H1 (cell line): ENCODE results near the gene OXSR1. TPM values are rescaled to one million over a fixed set of nuclear protein-coding genes. Genes with fewer than 3 reads are reported as not detected.

Source experiments
- CTCF ChIA-PET: fragments of 300-600 bp; sonication (Branson Sonifier 250); formaldehyde crosslinking; loops from one replicate; lab custom pipeline; 2021; ENCODE audit not compliant: partially characterized antibody; lab: Charles Lee
- POLR2A ChIA-PET: fragments of 300-600 bp; sonication (Branson Sonifier 250); formaldehyde crosslinking; loops from one replicate; lab custom pipeline; 2021; ENCODE audit warnings: inconsistent platforms; ENCODE audit not compliant: partially characterized antibody; lab: Charles Lee
- DNase-seq, 2 experiments: peaks; one replicate each; pipeline versions ENCODE4 v3.0.0 to v3.0.0-alpha.2; 2010 to 2022; ENCODE audit warnings: low spot score in 2 of 2, low read depth in 1 of 2, mixed read lengths in 1 of 2
- FAIRE-seq: peaks from 2 replicates; lab custom pipeline; 2011; peaks lifted over from hg19 to GRCh38; lab: Jason Lieb, UNC
- H2AFZ ChIP-seq: 2 replicates; pipeline ENCODE4 v1.8.1; 2012; ENCODE audit warnings: low read length, inconsistent platforms
- H2AK5ac ChIP-seq: 2 replicates; pipeline ENCODE4 v1.6.1; 2013; ENCODE audit warnings: low read depth, low read length
- H2BK120ac ChIP-seq: replicated peaks from 2 replicates; pipeline ENCODE3; 2013; ENCODE audit warnings: low read depth, low read length, inconsistent platforms
- H2BK12ac ChIP-seq: 2 replicates; pipeline ENCODE4 v1.6.1; 2013; ENCODE audit warnings: low read depth, low read length
- H2BK15ac ChIP-seq: 2 replicates; pipeline ENCODE4 v1.6.1; 2013; ENCODE audit warnings: low read length
- H2BK20ac ChIP-seq: 2 replicates; pipeline ENCODE4 v1.6.1; 2013; ENCODE audit warnings: low read length
- H2BK5ac ChIP-seq: 2 replicates; pipeline ENCODE4 v1.6.1; 2013; ENCODE audit warnings: low read depth, low read length
- H3K14ac ChIP-seq: 2 replicates; pipeline ENCODE4 v1.6.1; 2013; ENCODE audit warnings: inconsistent platforms; ENCODE audit not compliant: insufficient read length
- H3K18ac ChIP-seq: 2 replicates; pipeline ENCODE4 v1.6.1; 2013; ENCODE audit warnings: low read length; ENCODE audit errors: extremely low read depth
- H3K23ac ChIP-seq: 2 replicates; pipeline ENCODE4 v1.6.1; 2013; ENCODE audit warnings: inconsistent platforms; ENCODE audit not compliant: insufficient read length
- H3K23me2 ChIP-seq: 2 replicates; pipeline ENCODE4 v1.6.1; 2013; ENCODE audit warnings: low read depth, low read length
- H3K27ac ChIP-seq: 2 replicates; pipeline ENCODE4 v1.6.1; 2011; ENCODE audit warnings: low read depth, low read length, inconsistent platforms
- H3K27me3 ChIP-seq, 4 experiments: replicated peaks in 1 of 4; 1 replicate in 1 of 4; 2 replicates in 3 of 4; pipeline versions ENCODE4 v1.6.1 to v1.8.1; 2011 to 2013; ENCODE audit warnings: low read length in 3 of 4, mild to moderate bottlenecking in 3 of 4, inconsistent platforms in 2 of 4, mixed read lengths in 2 of 4, moderate library complexity in 1 of 4; ENCODE audit not compliant: control insufficient read depth in 3 of 4, insufficient read depth in 3 of 4; ENCODE audit errors: extremely low read depth in 1 of 4
- H3K36me3 ChIP-seq, 4 experiments: 2 replicates each; pipeline versions ENCODE4 v1.6.1 to v1.8.1; 2011 to 2013; ENCODE audit warnings: mild to moderate bottlenecking in 4 of 4, low read length in 3 of 4, moderate library complexity in 2 of 4, control low read depth in 1 of 4, inconsistent platforms in 1 of 4; ENCODE audit not compliant: insufficient read depth in 4 of 4, control insufficient read depth in 2 of 4
- H3K4ac ChIP-seq: replicated peaks from 2 replicates; pipeline ENCODE3; 2013; ENCODE audit warnings: low read length, low read depth, mixed read lengths, inconsistent platforms; ENCODE audit not compliant: insufficient read length
- H3K4me1 ChIP-seq, 4 experiments: replicated peaks in 1 of 4; 1 replicate in 1 of 4; 2 replicates in 3 of 4; pipeline versions ENCODE4 v1.6.1 to v1.8.1; 2011 to 2013; ENCODE audit warnings: low read length in 3 of 4, inconsistent platforms in 2 of 4, mixed read lengths in 1 of 4; ENCODE audit not compliant: insufficient read depth in 4 of 4, control insufficient read depth in 3 of 4
- H3K4me2 ChIP-seq, 2 experiments: 2 replicates each; pipeline versions ENCODE4 v1.6.1 to v1.8.1; 2011 to 2013; ENCODE audit warnings: low read depth in 2 of 2, low read length in 2 of 2, control low read depth in 1 of 2, inconsistent platforms in 1 of 2, mild to moderate bottlenecking in 1 of 2; ENCODE audit not compliant: insufficient read depth in 1 of 2
- H3K4me3 ChIP-seq, 4 experiments: fragments of 200-600, 300-600 bp in 1 of 4; sonication (generic), shearing (Covaris generic), sonication (Bioruptor Twin) in 1 of 4; 2 replicates each; pipeline versions ENCODE4 v1.5.1 to v1.8.1; 2011 to 2016; ENCODE audit warnings: low read length in 4 of 4, low read depth in 3 of 4, control low read depth in 2 of 4, inconsistent platforms in 2 of 4, mild to moderate bottlenecking in 2 of 4, mixed read lengths in 1 of 4, moderate library complexity in 1 of 4; ENCODE audit not compliant: insufficient read depth in 2 of 4; ENCODE audit errors: extremely low read depth in 1 of 4
- H3K56ac ChIP-seq: replicated peaks from 2 replicates; pipeline ENCODE3; 2013; ENCODE audit warnings: low read depth, mild to moderate bottlenecking, mixed read lengths, low read length, inconsistent platforms; ENCODE audit not compliant: insufficient read length
- H3K79me1 ChIP-seq: 2 replicates; pipeline ENCODE4 v1.6.1; 2013; ENCODE audit warnings: low read depth, low read length, control low read depth
- H3K79me2 ChIP-seq, 2 experiments: 2 replicates each; pipeline versions ENCODE4 v1.6.1 to v1.8.1; 2012 to 2013; ENCODE audit warnings: low read length in 2 of 2, mild to moderate bottlenecking in 2 of 2, inconsistent platforms in 1 of 2; ENCODE audit not compliant: insufficient read depth in 2 of 2, control insufficient read depth in 1 of 2
- H3K9ac ChIP-seq, 4 experiments: replicated peaks in 1 of 4; 1 replicate in 1 of 4; 2 replicates in 3 of 4; pipeline versions ENCODE4 v1.6.1 to v1.8.1; 2011 to 2013; ENCODE audit warnings: low read depth in 3 of 4, low read length in 3 of 4, control low read depth in 2 of 4, mild to moderate bottlenecking in 2 of 4, moderate library complexity in 2 of 4, inconsistent platforms in 1 of 4; ENCODE audit errors: extremely low read depth in 1 of 4
- H3K9me3 ChIP-seq, 2 experiments: 2 replicates each; pipeline versions ENCODE4 v1.6.1 to v1.8.1; 2012 to 2013; ENCODE audit warnings: mild to moderate bottlenecking in 2 of 2, moderate library complexity in 2 of 2, control low read depth in 1 of 2, inconsistent platforms in 1 of 2, low read depth in 1 of 2, low read length in 1 of 2, mixed read lengths in 1 of 2; ENCODE audit not compliant: insufficient read depth in 2 of 2
- H4K20me1 ChIP-seq, 2 experiments: replicated peaks in 1 of 2; 2 replicates each; pipeline versions ENCODE3 to v1.8.1; 2011 to 2013; ENCODE audit warnings: inconsistent platforms in 2 of 2, low read length in 2 of 2, mild to moderate bottlenecking in 1 of 2; ENCODE audit not compliant: insufficient read depth in 2 of 2, control insufficient read depth in 1 of 2
- H4K5ac ChIP-seq: 2 replicates; pipeline ENCODE4 v1.6.1; 2013; ENCODE audit warnings: low read length, low read depth, mixed read lengths, inconsistent platforms; ENCODE audit not compliant: insufficient read length
- H4K8ac ChIP-seq: 2 replicates; pipeline ENCODE4 v1.8.0; 2013; ENCODE audit warnings: mild to moderate bottlenecking, moderate library complexity, low read length, inconsistent platforms; ENCODE audit not compliant: insufficient read depth; ENCODE audit errors: extremely low read depth
- H4K91ac ChIP-seq: replicated peaks from 2 replicates; pipeline ENCODE3; 2013; ENCODE audit warnings: low read length, mixed read lengths, inconsistent platforms; ENCODE audit not compliant: insufficient read length
- BCL11A ChIP-seq, 2 experiments: IDR thresholded peaks; one replicate each; pipeline ENCODE4 v1.6.1; 2011; ENCODE audit warnings: low read depth in 2 of 2, low read length in 2 of 2, mild to moderate bottlenecking in 2 of 2
- CEBPB ChIP-seq: IDR thresholded peaks from 2 replicates; pipeline ENCODE4 v1.6.1; 2012; ENCODE audit warnings: low read depth, low read length
- RAD21 ChIP-seq, 2 experiments: IDR thresholded peaks in 1 of 2; conservative IDR thresholded peaks in 1 of 2; 2 replicates each; pipeline ENCODE4 v1.6.1; 2011; ENCODE audit warnings: low read depth in 2 of 2, low read length in 2 of 2, improper control_type of control experiment in 1 of 2, inconsistent platforms in 1 of 2, mild to moderate bottlenecking in 1 of 2, moderate library complexity in 1 of 2
- RBBP5 ChIP-seq: IDR thresholded peaks from 2 replicates; pipeline ENCODE4 v1.7.1; 2012; ENCODE audit warnings: low read depth, mild to moderate bottlenecking, inconsistent platforms, low read length, moderate library complexity, borderline replicate concordance
- SP2 ChIP-seq: IDR thresholded peaks from 2 replicates; pipeline ENCODE4 v1.6.1; 2012; ENCODE audit warnings: mild to moderate bottlenecking, low read length, inconsistent platforms
- SP4 ChIP-seq: IDR thresholded peaks from 2 replicates; pipeline ENCODE4 v1.6.1; 2012; ENCODE audit warnings: low read length, inconsistent platforms
- TBP ChIP-seq: IDR thresholded peaks from 2 replicates; pipeline ENCODE4 v1.6.1; 2011; ENCODE audit warnings: low read depth, low read length, improper control_type of control experiment
- WGBS, 2 experiments: shearing (Covaris generic) in 1 of 2; methylation state at CpG; one replicate each; pipeline versions ENCODE4 v1.1.6 to v1.1.7; 2013 to 2015; ENCODE audit warnings: low lambda C conversion rate in 2 of 2, mixed read lengths in 2 of 2, inconsistent platforms in 1 of 2, low coverage in 1 of 2, missing lambda C conversion rate in 1 of 2; ENCODE audit not compliant: insufficient replicate concordance in 2 of 2, insufficient coverage in 1 of 2, insufficient read length in 1 of 2; ENCODE audit errors: extremely low coverage in 1 of 2, missing lambda C conversion rate in 1 of 2; 5-methylcytosine and 5-hydroxymethylcytosine counted together
- polyA plus RNA-seq, 7 experiments: library from polyadenylated mRNA; depleted of rRNA in 3 of 7; stranded (reverse) in 5 of 7; unstranded in 2 of 7; fragments of >200 nt in 5 of 7; fragments of 200-250 nt in 2 of 7; gene quantifications; 1 replicate in 5 of 7; 2 replicates in 1 of 7; 4 replicates in 1 of 7; pipeline versions ENCODE4 v1.2.1 to v1.2.3, GENCODE V29; 2011 to 2013; ENCODE audit warnings: missing spikeins in 2 of 7, mixed read lengths in 2 of 7
- total RNA-seq: library from RNA; stranded (reverse); fragmentation: NEBNext Ultra II Directional; extraction: Animal tissue kit (Norgen Biotek cat#: 25700); gene quantifications from 2 replicates; pipeline ENCODE4 v1.2.1, GENCODE V29; 2021
- TF ChIP-seq, protein P1 (sequence below), 3 experiments: IDR thresholded peaks; 1 replicate in 2 of 3; 2 replicates in 1 of 3; pipeline versions ENCODE4 v1.5.1 to v1.6.1; 2011; ENCODE audit warnings: low read length in 3 of 3, mild to moderate bottlenecking in 3 of 3, inconsistent platforms in 2 of 3, low read depth in 1 of 3, moderate library complexity in 1 of 3; ENCODE audit not compliant: insufficient read depth in 1 of 3; ENCODE audit errors: control extremely low read depth in 1 of 3

The OXSR1 gene
- total and polyA plus RNA-seq, 2 of the 8 experiments (the other 6 are each of a cell fraction or from before 2014, with no cell fraction given), result 25.1 to 47.0 TPM

DNA sequence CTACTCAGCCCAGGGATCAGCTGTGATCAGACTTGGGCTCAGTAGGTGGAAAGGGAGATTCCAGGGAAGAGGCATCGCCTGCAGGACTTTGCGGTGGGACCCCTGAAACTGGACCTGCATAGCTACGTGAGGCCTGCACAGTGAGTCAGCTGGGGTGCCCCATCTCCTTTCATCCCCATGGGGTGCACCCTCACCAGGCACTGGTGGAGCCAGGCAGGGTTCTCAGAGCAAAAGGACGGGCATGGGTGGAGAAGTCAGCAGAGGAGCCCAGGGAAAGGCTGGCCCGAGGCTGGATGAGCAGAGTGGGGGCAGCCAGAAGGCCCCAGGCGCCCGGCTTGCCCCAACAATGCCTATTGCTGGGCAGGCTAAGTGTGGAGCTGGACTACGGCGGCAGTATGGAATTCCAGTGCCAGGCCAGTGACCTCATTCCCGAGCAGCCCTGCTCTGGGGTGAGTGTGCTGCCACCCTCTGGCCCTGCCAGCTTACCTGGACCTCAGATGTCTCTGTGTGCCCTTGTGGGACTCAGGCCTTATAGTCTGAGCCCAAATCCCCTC, 48.1 kb upstream of the OXSR1 start:
- H3K23ac ChIP-seq, result no peak overlapping the region
- TF ChIP-seq SP4, result no peak
- no peak for TF ChIP-seq CEBPB
- TF ChIP-seq SP2, result no peak
- peak in 1 of 2 experiments; percentile 28; a peak in 2 of 4 replicates for TF ChIP-seq RAD21 (IDR thresholded peaks at IDR 0.05 in 1 of 2, conservative IDR thresholded peaks at IDR 0.05 in 1 of 2; ENCODE audit: low read depth in 2 of 2, low read length in 2 of 2)
- TF ChIP-seq RBBP5, result no peak
- TF ChIP-seq, protein P1, sequence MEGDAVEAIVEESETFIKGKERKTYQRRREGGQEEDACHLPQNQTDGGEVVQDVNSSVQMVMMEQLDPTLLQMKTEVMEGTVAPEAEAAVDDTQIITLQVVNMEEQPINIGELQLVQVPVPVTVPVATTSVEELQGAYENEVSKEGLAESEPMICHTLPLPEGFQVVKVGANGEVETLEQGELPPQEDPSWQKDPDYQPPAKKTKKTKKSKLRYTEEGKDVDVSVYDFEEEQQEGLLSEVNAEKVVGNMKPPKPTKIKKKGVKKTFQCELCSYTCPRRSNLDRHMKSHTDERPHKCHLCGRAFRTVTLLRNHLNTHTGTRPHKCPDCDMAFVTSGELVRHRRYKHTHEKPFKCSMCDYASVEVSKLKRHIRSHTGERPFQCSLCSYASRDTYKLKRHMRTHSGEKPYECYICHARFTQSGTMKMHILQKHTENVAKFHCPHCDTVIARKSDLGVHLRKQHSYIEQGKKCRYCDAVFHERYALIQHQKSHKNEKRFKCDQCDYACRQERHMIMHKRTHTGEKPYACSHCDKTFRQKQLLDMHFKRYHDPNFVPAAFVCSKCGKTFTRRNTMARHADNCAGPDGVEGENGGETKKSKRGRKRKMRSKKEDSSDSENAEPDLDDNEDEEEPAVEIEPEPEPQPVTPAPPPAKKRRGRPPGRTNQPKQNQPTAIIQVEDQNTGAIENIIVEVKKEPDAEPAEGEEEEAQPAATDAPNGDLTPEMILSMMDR (IDR thresholded peaks at IDR 0.05; ENCODE audit: control extremely low read depth in 1 of 3, insufficient read depth in 1 of 3, low read depth in 1 of 3, low read length in 3 of 3), result peak in 1 of 3 experiments; percentile 5; a peak in 1 of 4 replicates
- TF ChIP-seq TBP, result no peak
- TF ChIP-seq BCL11A (IDR thresholded peaks at IDR 0.05; ENCODE audit: low read depth in 2 of 2, low read length in 2 of 2), result no peak
- no peak overlapping the region for H3K4me2 ChIP-seq
- H3K79me1 ChIP-seq, result no peaks in the 10 kb centered on the region
- H2BK12ac ChIP-seq, result no peak overlapping the region
- H2BK120ac ChIP-seq, result no peak overlapping the region
- H2BK5ac ChIP-seq, result no peak overlapping the region
- no peak overlapping the region for H3K4ac ChIP-seq
- H2AFZ ChIP-seq, result no peak overlapping the region
- H4K20me1 ChIP-seq, result peaks cover 0 to 8% of the 10 kb centered on the region in 2 experiments
- DNase-seq (no peak), FAIRE-seq (no peak)
- no peaks in the 10 kb centered on the region; a peak in 1 of 4 replicates for H3K9me3 ChIP-seq
- no peak overlapping the region for H3K56ac ChIP-seq
- no peak overlapping the region for H3K9ac ChIP-seq
- no peak overlapping the region for H3K4me3 ChIP-seq
- H3K14ac ChIP-seq, result no peak overlapping the region
- H4K8ac ChIP-seq, result no peak overlapping the region; the same call in 1 of the 2 replicates
- H3K23me2 ChIP-seq, result no peaks in the 10 kb centered on the region
- H2BK20ac ChIP-seq, result no peak overlapping the region
- H4K91ac ChIP-seq, result no peak overlapping the region
- no peak overlapping the region for H3K18ac ChIP-seq
- no peak overlapping the region for H2BK15ac ChIP-seq
- ChIA-PET POLR2A (interaction anchor here (1.0 to 4.2 kb wide), 4 partner anchors 9 to 49 kb away, joined by 3 to 20 read pairs (median 9); no protein-coding TSS in a partner anchor), CTCF (interaction anchor here (0.5 to 8.8 kb wide), 37 partner anchors 9 to 539 kb away, joined by 3 to 105 read pairs (median 4); partner anchors contain the start of genes ACAA1 and SLC22A14)
- H4K5ac ChIP-seq, result no peak overlapping the region
- peaks cover 0 to 8% (median 4%) of the 10 kb centered on the region in 4 experiments; a peak in 5 of 8 replicates for H3K36me3 ChIP-seq
- H3K4me1 ChIP-seq, result no peaks in the 10 kb centered on the region
- no peak overlapping the region for H2AK5ac ChIP-seq
- H3K79me2 ChIP-seq, result no peaks in the 10 kb centered on the region
- H3K27me3 ChIP-seq, result no peaks in the 10 kb centered on the region
- WGBS, 2 experiments, result 89% methylated on average over 9 of the region's 10 CpGs; no CpG with 5 or more reads in 1 of the 2 experiments
- H3K27ac ChIP-seq, result no peak overlapping the region
